C4-2B (cell line): Measurements from ENCODE around the gene GUCY1B1.
"Not testable (repeated sequence)": the region's sequence is repeated elsewhere in the genome, so short reads cannot be mapped to it uniquely, and the experiment has no call there.

Experiments
- H3K27ac ChIP-seq: fragments of 450-650 bp; 2 replicates; pipeline ENCODE4 v1.5.1; 2017
- ZFX ChIP-seq: fragments of 450-650 bp; IDR thresholded peaks from 2 replicates; pipeline ENCODE4 v1.6.1; 2017
- TF ChIP-seq, protein P1 (sequence below): fragments of 450-650 bp; conservative IDR thresholded peaks from 2 replicates; pipeline ENCODE4 v1.5.1; 2017; ENCODE audit warnings: mild to moderate bottlenecking

The GUCY1B1 gene

GRCh38 chr4:155785828-155786227 is 27.0 kb downstream of the GUCY1B1 start:
- no peak for TF ChIP-seq ZFX
- TF ChIP-seq, protein P1, sequence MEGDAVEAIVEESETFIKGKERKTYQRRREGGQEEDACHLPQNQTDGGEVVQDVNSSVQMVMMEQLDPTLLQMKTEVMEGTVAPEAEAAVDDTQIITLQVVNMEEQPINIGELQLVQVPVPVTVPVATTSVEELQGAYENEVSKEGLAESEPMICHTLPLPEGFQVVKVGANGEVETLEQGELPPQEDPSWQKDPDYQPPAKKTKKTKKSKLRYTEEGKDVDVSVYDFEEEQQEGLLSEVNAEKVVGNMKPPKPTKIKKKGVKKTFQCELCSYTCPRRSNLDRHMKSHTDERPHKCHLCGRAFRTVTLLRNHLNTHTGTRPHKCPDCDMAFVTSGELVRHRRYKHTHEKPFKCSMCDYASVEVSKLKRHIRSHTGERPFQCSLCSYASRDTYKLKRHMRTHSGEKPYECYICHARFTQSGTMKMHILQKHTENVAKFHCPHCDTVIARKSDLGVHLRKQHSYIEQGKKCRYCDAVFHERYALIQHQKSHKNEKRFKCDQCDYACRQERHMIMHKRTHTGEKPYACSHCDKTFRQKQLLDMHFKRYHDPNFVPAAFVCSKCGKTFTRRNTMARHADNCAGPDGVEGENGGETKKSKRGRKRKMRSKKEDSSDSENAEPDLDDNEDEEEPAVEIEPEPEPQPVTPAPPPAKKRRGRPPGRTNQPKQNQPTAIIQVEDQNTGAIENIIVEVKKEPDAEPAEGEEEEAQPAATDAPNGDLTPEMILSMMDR = no peak
- H3K27ac ChIP-seq = no peak overlapping the region

DNA sequence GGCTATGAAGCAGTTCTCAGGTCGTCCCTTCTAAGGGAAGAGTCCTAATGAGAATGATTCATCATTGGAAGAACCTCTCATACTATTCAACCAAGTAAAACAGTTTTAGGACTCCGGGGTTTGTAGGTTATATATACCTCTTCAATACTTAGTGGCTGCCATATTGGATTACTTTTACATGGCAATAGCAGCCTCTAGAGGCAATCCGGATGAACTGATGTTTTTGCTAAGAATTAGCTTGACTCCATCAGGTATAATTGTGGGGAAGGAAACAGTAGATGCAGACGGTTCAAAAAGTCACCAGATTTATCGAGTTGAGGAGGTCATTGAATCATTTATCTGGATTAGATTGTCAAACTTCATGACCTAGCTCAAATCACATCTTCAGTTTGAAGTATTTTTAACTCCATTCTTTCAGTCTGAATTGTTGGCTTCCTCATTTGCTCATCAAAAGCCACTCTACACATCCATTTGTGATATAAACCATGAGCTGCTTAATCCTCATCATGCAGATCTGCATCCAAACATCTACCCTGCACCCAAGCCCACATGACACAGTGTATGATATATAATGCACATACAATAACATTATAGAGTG is 28.4 kb downstream of the GUCY1B1 start:
- H3K27ac ChIP-seq = no peak overlapping the region
- TF ChIP-seq ZFX = no peak
- TF ChIP-seq, protein P1 = peak; percentile 87

DNA sequence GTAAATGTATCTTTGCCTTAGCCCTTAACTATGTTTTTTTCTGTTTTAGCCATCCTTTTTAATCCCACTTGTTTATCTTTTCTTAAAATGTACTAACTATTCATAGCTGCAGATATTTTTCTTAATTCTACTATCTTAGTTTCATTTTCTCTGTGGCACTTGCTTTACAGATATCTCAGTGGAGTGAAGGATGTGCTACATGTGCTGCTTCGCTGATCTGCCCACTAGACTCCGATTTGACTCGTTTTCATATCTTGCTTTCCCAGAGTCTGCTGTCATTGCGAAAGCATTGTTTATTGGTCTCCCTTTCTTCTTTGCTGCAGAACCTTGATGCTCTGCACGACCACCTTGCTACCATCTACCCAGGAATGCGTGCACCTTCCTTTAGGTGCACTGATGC is 30.6 kb downstream of the GUCY1B1 start:
- TF ChIP-seq, protein P1 = no peak
- TF ChIP-seq ZFX = no peak
- no peak overlapping the region for H3K27ac ChIP-seq

DNA sequence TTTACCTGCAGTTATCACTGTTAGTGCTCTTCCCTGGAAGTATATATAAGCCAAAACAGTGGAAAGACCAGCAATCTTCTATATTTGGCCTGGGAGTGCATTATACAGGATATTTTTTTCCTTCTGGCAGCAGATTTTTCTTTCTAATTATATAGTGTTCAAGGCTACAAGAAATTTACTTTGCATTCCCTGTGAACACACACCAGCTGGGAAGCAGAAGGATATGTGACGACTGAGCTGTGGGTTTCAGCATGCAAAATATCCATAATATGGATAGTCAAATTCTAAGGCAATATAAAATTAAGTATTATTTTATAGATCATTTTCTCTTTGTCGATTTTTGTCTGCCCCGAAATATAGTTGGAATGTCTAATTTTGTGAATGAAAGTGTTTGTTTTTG is 31.2 kb downstream of the GUCY1B1 start:
- TF ChIP-seq, protein P1 = no peak
- no peak for TF ChIP-seq ZFX
- no peak overlapping the region for H3K27ac ChIP-seq

GRCh38 chr4:155794589-155795236 is 35.9 kb downstream of the GUCY1B1 start:
- no peak for TF ChIP-seq ZFX
- TF ChIP-seq, protein P1 = no peak
- no peak overlapping the region for H3K27ac ChIP-seq

DNA sequence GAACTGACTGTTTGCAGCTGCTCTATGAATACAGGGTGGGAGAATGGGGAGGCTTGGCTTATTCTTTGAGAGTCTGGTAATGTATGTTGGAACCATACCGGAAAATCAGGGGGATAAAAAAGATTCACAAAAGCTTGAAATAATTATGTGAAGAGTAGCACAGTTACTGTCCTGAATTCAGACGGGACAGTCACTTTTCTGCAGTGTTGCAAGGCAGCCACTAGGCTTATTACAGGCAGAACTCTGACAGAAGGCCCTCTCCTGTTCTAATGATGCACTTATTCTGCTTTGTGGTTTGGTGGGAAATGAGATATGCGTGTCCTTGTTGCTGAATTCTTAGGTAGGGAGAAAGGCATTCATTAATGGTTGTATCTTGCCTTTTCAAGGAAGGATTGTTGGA is 37.2 kb downstream of the GUCY1B1 start:
- TF ChIP-seq ZFX = no peak
- TF ChIP-seq, protein P1 = peak; percentile 40
- H3K27ac ChIP-seq = no peak overlapping the region

DNA sequence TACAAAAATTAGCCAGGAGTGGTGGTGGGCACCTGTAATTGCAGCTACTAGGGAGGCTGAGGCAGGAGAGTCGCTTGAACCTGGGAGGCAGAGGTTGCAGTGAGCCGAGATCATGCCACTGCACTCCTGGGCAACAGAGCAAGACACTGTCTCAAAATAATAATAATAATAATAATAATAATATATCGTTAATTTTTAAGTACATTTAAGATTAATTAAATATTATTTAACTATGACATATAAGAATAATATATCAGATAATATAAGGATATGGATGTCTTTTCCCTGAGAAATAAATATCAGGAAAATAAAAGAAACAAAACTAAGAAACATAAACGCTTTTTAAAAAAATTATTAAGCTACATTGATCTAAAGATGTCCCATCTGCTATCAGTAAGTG is 38.8 kb downstream of the GUCY1B1 start:
- H3K27ac ChIP-seq = not testable (repeated sequence)
